ENCODE results near the gene COPG2.
"Not testable (repeated sequence)": the region's sequence is repeated elsewhere in the genome, so short reads cannot be mapped to it uniquely, and the experiment has no call there.

The COPG2 gene

GRCh38 chr7:130543487-130544010, 125.0 kb downstream of the COPG2 start:
- Histone ChIP-seq H3K9ac (ENCODE audit: low read depth in 1 of 2, low read length in 2 of 2) (no peak overlapping the region), H3K36me3 (ENCODE audit: control insufficient read depth in 2 of 2, insufficient read depth in 2 of 2, low read length in 2 of 2) (peaks cover 5 to 8% of the 10 kb centered on the region in 2 donors), H3K27me3 (ENCODE audit: control insufficient read depth in 2 of 2, insufficient read depth in 2 of 2, low read length in 2 of 2) (no peaks in the 10 kb centered on the region), H3K4me1 (ENCODE audit: control insufficient read depth in 2 of 2, insufficient read depth in 2 of 2, low read length in 2 of 2) (no peaks in the 10 kb centered on the region), H3K4me3 (ENCODE audit: low read length in 2 of 2) (no peak overlapping the region), H3K9me3 (ENCODE audit: control insufficient read depth in 2 of 2, low read length in 2 of 2) (no peaks in the 10 kb centered on the region), H3K27ac (ENCODE audit: low read depth in 2 of 2, low read length in 2 of 2) (no peak overlapping the region)

- H3K27me3 ChIP-seq (ENCODE audit: control insufficient read depth in 2 of 2, insufficient read depth in 2 of 2, low read length in 2 of 2); H3K27ac ChIP-seq (ENCODE audit: low read depth in 2 of 2, low read length in 2 of 2); H3K4me1 ChIP-seq (ENCODE audit: control insufficient read depth in 2 of 2, insufficient read depth in 2 of 2, low read length in 2 of 2); H3K4me3 ChIP-seq (ENCODE audit: low read length in 2 of 2); H3K9me3 ChIP-seq (ENCODE audit: control insufficient read depth in 2 of 2, low read length in 2 of 2); H3K9ac ChIP-seq (ENCODE audit: low read depth in 1 of 2, low read length in 2 of 2): not testable (repeated sequence)
- H3K36me3 ChIP-seq (ENCODE audit: control insufficient read depth in 2 of 2, insufficient read depth in 2 of 2, low read length in 2 of 2): peaks cover 5 to 10% of the 10 kb centered on the region in 2 donors
These were observed 126.3 kb downstream of the COPG2 start for GRCh38 chr7:130542297-130542696.

- not testable (repeated sequence) for H3K4me3 ChIP-seq (ENCODE audit: low read length in 2 of 2); H3K4me1 ChIP-seq (ENCODE audit: control insufficient read depth in 2 of 2, insufficient read depth in 2 of 2, low read length in 2 of 2); H3K27me3 ChIP-seq (ENCODE audit: control insufficient read depth in 2 of 2, insufficient read depth in 2 of 2, low read length in 2 of 2); H3K9ac ChIP-seq (ENCODE audit: low read depth in 1 of 2, low read length in 2 of 2); H3K36me3 ChIP-seq (ENCODE audit: control insufficient read depth in 2 of 2, insufficient read depth in 2 of 2, low read length in 2 of 2); H3K9me3 ChIP-seq (ENCODE audit: control insufficient read depth in 2 of 2, low read length in 2 of 2); H3K27ac ChIP-seq (ENCODE audit: low read depth in 2 of 2, low read length in 2 of 2)
These were observed 127.3 kb downstream of the COPG2 start for GRCh38 chr7:130541287-130541686.

- not testable (repeated sequence) for H3K4me1 ChIP-seq (ENCODE audit: control insufficient read depth in 2 of 2, insufficient read depth in 2 of 2, low read length in 2 of 2); H3K27ac ChIP-seq (ENCODE audit: low read depth in 2 of 2, low read length in 2 of 2); H3K9me3 ChIP-seq (ENCODE audit: control insufficient read depth in 2 of 2, low read length in 2 of 2); H3K27me3 ChIP-seq (ENCODE audit: control insufficient read depth in 2 of 2, insufficient read depth in 2 of 2, low read length in 2 of 2); H3K9ac ChIP-seq (ENCODE audit: low read depth in 1 of 2, low read length in 2 of 2); H3K4me3 ChIP-seq (ENCODE audit: low read length in 2 of 2)
- H3K36me3 ChIP-seq (ENCODE audit: control insufficient read depth in 2 of 2, insufficient read depth in 2 of 2, low read length in 2 of 2): peaks cover 0 to 16% of the 10 kb centered on the region in 2 donors
These were observed 130.7 kb downstream of the COPG2 start for GRCh38 chr7:130537894-130538293.

GRCh38 chr7:130529417-130529816, 139.1 kb downstream of the COPG2 start:
- Histone ChIP-seq H3K4me3 (ENCODE audit: low read length in 2 of 2) (no peak overlapping the region), H3K4me1 (ENCODE audit: control insufficient read depth in 2 of 2, insufficient read depth in 2 of 2, low read length in 2 of 2) (no peaks in the 10 kb centered on the region), H3K36me3 (ENCODE audit: control insufficient read depth in 2 of 2, insufficient read depth in 2 of 2, low read length in 2 of 2) (peaks cover 5 to 10% of the 10 kb centered on the region in 2 donors), H3K9me3 (ENCODE audit: control insufficient read depth in 2 of 2, low read length in 2 of 2) (no peaks in the 10 kb centered on the region), H3K27ac (ENCODE audit: low read depth in 2 of 2, low read length in 2 of 2) (no peak overlapping the region), H3K9ac (ENCODE audit: low read depth in 1 of 2, low read length in 2 of 2) (no peak overlapping the region), H3K27me3 (ENCODE audit: control insufficient read depth in 2 of 2, insufficient read depth in 2 of 2, low read length in 2 of 2) (no peaks in the 10 kb centered on the region)

- not testable (repeated sequence) for H3K9ac ChIP-seq (ENCODE audit: low read depth in 1 of 2, low read length in 2 of 2); H3K27ac ChIP-seq (ENCODE audit: low read depth in 2 of 2, low read length in 2 of 2); H3K36me3 ChIP-seq (ENCODE audit: control insufficient read depth in 2 of 2, insufficient read depth in 2 of 2, low read length in 2 of 2); H3K4me3 ChIP-seq (ENCODE audit: low read length in 2 of 2); H3K4me1 ChIP-seq (ENCODE audit: control insufficient read depth in 2 of 2, insufficient read depth in 2 of 2, low read length in 2 of 2); H3K27me3 ChIP-seq (ENCODE audit: control insufficient read depth in 2 of 2, insufficient read depth in 2 of 2, low read length in 2 of 2); H3K9me3 ChIP-seq (ENCODE audit: control insufficient read depth in 2 of 2, low read length in 2 of 2)
These were observed 140.7 kb downstream of the COPG2 start for GRCh38 chr7:130527752-130528355.

GRCh38 chr7:130524628-130525027, 143.9 kb downstream of the COPG2 start:
- Histone ChIP-seq H3K36me3 (ENCODE audit: control insufficient read depth in 2 of 2, insufficient read depth in 2 of 2, low read length in 2 of 2) (peaks cover 0 to 2% of the 10 kb centered on the region in 2 donors), H3K9ac (ENCODE audit: low read depth in 1 of 2, low read length in 2 of 2) (no peak overlapping the region), H3K4me3 (ENCODE audit: low read length in 2 of 2) (no peak overlapping the region), H3K4me1 (ENCODE audit: control insufficient read depth in 2 of 2, insufficient read depth in 2 of 2, low read length in 2 of 2) (no peaks in the 10 kb centered on the region), H3K27me3 (ENCODE audit: control insufficient read depth in 2 of 2, insufficient read depth in 2 of 2, low read length in 2 of 2) (no peaks in the 10 kb centered on the region), H3K27ac (ENCODE audit: low read depth in 2 of 2, low read length in 2 of 2) (no peak overlapping the region), H3K9me3 (ENCODE audit: control insufficient read depth in 2 of 2, low read length in 2 of 2) (no peaks in the 10 kb centered on the region)

- not testable (repeated sequence) for H3K4me3 ChIP-seq (ENCODE audit: low read length in 2 of 2); H3K9ac ChIP-seq (ENCODE audit: low read depth in 1 of 2, low read length in 2 of 2); H3K4me1 ChIP-seq (ENCODE audit: control insufficient read depth in 2 of 2, insufficient read depth in 2 of 2, low read length in 2 of 2); H3K27me3 ChIP-seq (ENCODE audit: control insufficient read depth in 2 of 2, insufficient read depth in 2 of 2, low read length in 2 of 2); H3K36me3 ChIP-seq (ENCODE audit: control insufficient read depth in 2 of 2, insufficient read depth in 2 of 2, low read length in 2 of 2); H3K27ac ChIP-seq (ENCODE audit: low read depth in 2 of 2, low read length in 2 of 2); H3K9me3 ChIP-seq (ENCODE audit: control insufficient read depth in 2 of 2, low read length in 2 of 2)
These were observed 144.9 kb downstream of the COPG2 start for GRCh38 chr7:130523519-130524125.

GRCh38 chr7:130521258-130521951, 147.1 kb downstream of the COPG2 start:
- peaks cover 0 to 2% of the 10 kb centered on the region in 2 donors for H3K36me3 ChIP-seq (ENCODE audit: control insufficient read depth in 2 of 2, insufficient read depth in 2 of 2, low read length in 2 of 2)
- H3K27me3 ChIP-seq (ENCODE audit: control insufficient read depth in 2 of 2, insufficient read depth in 2 of 2, low read length in 2 of 2): no peaks in the 10 kb centered on the region
- H3K27ac ChIP-seq (ENCODE audit: low read depth in 2 of 2, low read length in 2 of 2): no peak overlapping the region
- no peak overlapping the region for H3K9ac ChIP-seq (ENCODE audit: low read depth in 1 of 2, low read length in 2 of 2)
- no peak overlapping the region for H3K4me3 ChIP-seq (ENCODE audit: low read length in 2 of 2)
- H3K4me1 ChIP-seq (ENCODE audit: control insufficient read depth in 2 of 2, insufficient read depth in 2 of 2, low read length in 2 of 2): no peaks in the 10 kb centered on the region
- H3K9me3 ChIP-seq (ENCODE audit: control insufficient read depth in 2 of 2, low read length in 2 of 2): no peaks in the 10 kb centered on the region

GRCh38 chr7:130515315-130516040, 153.1 kb downstream of the COPG2 start:
- H3K9ac ChIP-seq (ENCODE audit: low read depth in 1 of 2, low read length in 2 of 2): no peak overlapping the region
- H3K27me3 ChIP-seq (ENCODE audit: control insufficient read depth in 2 of 2, insufficient read depth in 2 of 2, low read length in 2 of 2): no peaks in the 10 kb centered on the region

More at GRCh38 chr7:130515315-130516040, 153.1 kb downstream of the COPG2 start:
- peaks cover 0 to 3% of the 10 kb centered on the region in 2 donors for H3K4me1 ChIP-seq (ENCODE audit: control insufficient read depth in 2 of 2, insufficient read depth in 2 of 2, low read length in 2 of 2)
- H3K27ac ChIP-seq (ENCODE audit: low read depth in 2 of 2, low read length in 2 of 2): no peak overlapping the region
- no peak overlapping the region for H3K4me3 ChIP-seq (ENCODE audit: low read length in 2 of 2)
- H3K9me3 ChIP-seq (ENCODE audit: control insufficient read depth in 2 of 2, low read length in 2 of 2): no peaks in the 10 kb centered on the region
- peaks cover 4 to 6% of the 10 kb centered on the region in 2 donors for H3K36me3 ChIP-seq (ENCODE audit: control insufficient read depth in 2 of 2, insufficient read depth in 2 of 2, low read length in 2 of 2)

Measured in mucosa of rectum (tissue), 2 donors.